Heart left ventricle (tissue), 16 donors: ENCODE measurements around the gene NR2F1. TPM values are rescaled to one million over a fixed set of nuclear protein-coding genes. Genes with fewer than 3 reads are reported as not detected.

Experiments
- ATAC-seq, 4 donors: fragments of 200-7000 bp; cut with Tn5 transposase; one replicate each; pipeline ENCODE4 v1.9.1; 2020 to 2022; ENCODE audit warnings: moderate library complexity in 4 of 4, mild to moderate bottlenecking in 3 of 4, moderate number of reproducible peaks in 1 of 4
- DNase-seq, 5 donors: peaks; one replicate each; pipeline ENCODE4 v3.0.0-alpha.2; 2020
- H3K27ac ChIP-seq, 12 donors: fragments of 200-600 bp; sonication (generic) in 4 of 12; one replicate each; pipeline versions ENCODE4 v1.5.0 to v1.8.0; 2016 to 2022; ENCODE audit warnings: mild to moderate bottlenecking in 2 of 12
- H3K27me3 ChIP-seq, 9 donors: fragments of 200-600 bp; sonication (generic) in 2 of 9; one replicate each; pipeline versions ENCODE4 v1.5.1 to v1.8.0; 2016 to 2022; ENCODE audit warnings: mild to moderate bottlenecking in 3 of 9
- H3K36me3 ChIP-seq, 9 donors: fragments of 200-600 bp; sonication (generic) in 2 of 9; one replicate each; pipeline versions ENCODE4 v1.5.0 to v1.8.0; 2018 to 2022; ENCODE audit warnings: mild to moderate bottlenecking in 2 of 9
- H3K4me1 ChIP-seq, 12 donors: fragments of 200-600 bp; sonication (generic) in 4 of 12; one replicate each; pipeline versions ENCODE4 v1.5.0 to v1.8.0; 2016 to 2022; ENCODE audit warnings: mild to moderate bottlenecking in 3 of 12
- H3K4me3 ChIP-seq, 12 donors: fragments of 200-600 bp; sonication (generic) in 4 of 12; one replicate each; pipeline versions ENCODE4 v1.5.0 to v1.8.0; 2017 to 2022; ENCODE audit warnings: mild to moderate bottlenecking in 9 of 12, moderate library complexity in 4 of 12
- H3K9me3 ChIP-seq, 12 donors: fragments of 200-600 bp; sonication (generic) in 4 of 12; one replicate each; pipeline versions ENCODE4 v1.5.0 to v1.8.0; 2016 to 2022; ENCODE audit warnings: mild to moderate bottlenecking in 1 of 12
- POLR2A ChIP-seq, 2 donors: fragments of 450-650 bp; IDR thresholded peaks; one replicate each; pipeline ENCODE4 v1.6.1; 2017; ENCODE audit warnings: antibody characterized with exemption in 2 of 2, mild to moderate bottlenecking in 2 of 2, moderate library complexity in 2 of 2
- WGBS, 4 donors: extraction: QIAGEN DNeasy Blood & Tissue Kit in 2 of 4; methylation state at CpG; one replicate each; pipeline versions ENCODE4 v1.1.5 to v1.1.7; 2013 to 2018; 5-methylcytosine and 5-hydroxymethylcytosine counted together
- intact Hi-C, 10 donors: fragments of 100-400 bp; cut with DNase I; formaldehyde crosslinking; loops; one replicate each; pipeline versions ENCODE4 v1.11.1 to v1.14.2; 2022
- microRNA counts, 2 donors: library from miRNA; unstranded; fragments of <30 nt; microRNA quantifications; one replicate each; lab custom pipeline; 2016
- polyA plus RNA-seq, 2 donors: library from polyadenylated mRNA; stranded (reverse); fragments of 200-250 nt; gene quantifications; one replicate each; pipeline ENCODE4 v1.2.3, GENCODE V29; 2013
- total RNA-seq, 9 donors: library from RNA; depleted of rRNA in 2 of 9; stranded (reverse); fragments of >200 nt in 2 of 9; fragmentation: NEBNext Ultra II Directional in 3 of 9; extraction: Animal tissue kit (Norgen Biotek cat#: 25700) in 3 of 9; gene quantifications; one replicate each; pipeline versions ENCODE4 v1.1.0 to v1.2.4, GENCODE V29; 2016 to 2023
- TF ChIP-seq, protein P1 (sequence below), 12 donors: fragments of 200-600 bp; sonication (generic) in 4 of 12; IDR thresholded peaks; one replicate each; pipeline versions ENCODE4 v1.5.0 to v1.8.0; 2018 to 2022; ENCODE audit warnings: antibody characterized with exemption in 12 of 12, mild to moderate bottlenecking in 5 of 12
- donor health status: ischemic (EF 13 %, LVEDD 7.1; RV severe dilation, severe dysfunction).
- donor health status: healthy with polysubstance abuse.
- donor health status: DM: no; HTN: yes; CAD: no.
- donor health status: DM: no; HTN: no; CAD: no.
- donor health status: ischemic (EF 25% LVEDD 6.9; RV normal size, moderate dysfunction).
- donor health status: ischemic (EF 25% LVEDD 5.7; RV mildly dilated, moderate dysfunction).
- donor health status: healthy.
- donor health status: DM: yes; HTN: yes; CAD: no.
- donor health status: ischemic (EF 35%, LVEDD 5.7; RV mildly dilated, moderate dysfunction).
- donor health status: nonischemic (EF 11% LVEDD 7.7; RV severe dilation, severe dysfunction).
- donor health status: DM: yes; HTN: yes; CAD: no.
- donor health status: PGD.
- donor health status: ischemic (EF 29% LVEDD 5.4; RV normal size, mild dysfunction).
- donor health status: nonischemic (EF 23%, LVEDD 6.1; RV moderate dilation, normal function).

Gene NR2F1
- total and polyA plus RNA-seq, 11 donors = 0.37 to 13.5 (median 0.57) TPM; not detected in 3

DNA sequence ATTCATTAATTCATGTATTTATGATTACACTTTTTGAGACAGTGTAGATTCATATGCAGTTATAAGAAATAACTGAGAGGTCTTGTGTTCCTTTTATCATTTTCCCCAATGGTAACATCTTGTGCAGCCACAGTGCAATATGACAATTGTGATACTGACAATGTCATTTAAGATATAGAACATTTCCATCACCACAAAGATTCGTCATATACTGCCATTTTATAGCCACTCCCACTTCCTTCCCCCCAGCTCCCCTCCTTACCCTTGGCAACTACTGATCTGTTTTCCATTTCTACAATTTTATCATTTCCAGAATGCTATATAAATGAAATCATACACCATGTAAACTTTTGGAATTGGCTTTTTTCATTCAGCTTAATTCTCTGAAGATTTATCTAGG lies 53.8 kb downstream of the NR2F1 start:
- Histone ChIP-seq H3K9me3 (no peaks in the 10 kb centered on the region), H3K4me3 (no peak overlapping the region), H3K27ac (no peak overlapping the region), H3K4me1 (no peaks in the 10 kb centered on the region), H3K27me3 (no peaks in the 10 kb centered on the region), H3K36me3 (no peaks in the 10 kb centered on the region)
- ATAC-seq (no peak), DNase-seq (no peak)
- intact Hi-C loops = no loop called here
- TF ChIP-seq, protein P1, sequence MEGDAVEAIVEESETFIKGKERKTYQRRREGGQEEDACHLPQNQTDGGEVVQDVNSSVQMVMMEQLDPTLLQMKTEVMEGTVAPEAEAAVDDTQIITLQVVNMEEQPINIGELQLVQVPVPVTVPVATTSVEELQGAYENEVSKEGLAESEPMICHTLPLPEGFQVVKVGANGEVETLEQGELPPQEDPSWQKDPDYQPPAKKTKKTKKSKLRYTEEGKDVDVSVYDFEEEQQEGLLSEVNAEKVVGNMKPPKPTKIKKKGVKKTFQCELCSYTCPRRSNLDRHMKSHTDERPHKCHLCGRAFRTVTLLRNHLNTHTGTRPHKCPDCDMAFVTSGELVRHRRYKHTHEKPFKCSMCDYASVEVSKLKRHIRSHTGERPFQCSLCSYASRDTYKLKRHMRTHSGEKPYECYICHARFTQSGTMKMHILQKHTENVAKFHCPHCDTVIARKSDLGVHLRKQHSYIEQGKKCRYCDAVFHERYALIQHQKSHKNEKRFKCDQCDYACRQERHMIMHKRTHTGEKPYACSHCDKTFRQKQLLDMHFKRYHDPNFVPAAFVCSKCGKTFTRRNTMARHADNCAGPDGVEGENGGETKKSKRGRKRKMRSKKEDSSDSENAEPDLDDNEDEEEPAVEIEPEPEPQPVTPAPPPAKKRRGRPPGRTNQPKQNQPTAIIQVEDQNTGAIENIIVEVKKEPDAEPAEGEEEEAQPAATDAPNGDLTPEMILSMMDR (IDR thresholded peaks at IDR 0.05) = no peak
- no peak for TF ChIP-seq POLR2A (IDR thresholded peaks at IDR 0.05)
- WGBS, 4 donors = 65 to 88% (median 76%) methylated on average over 1 of the region's 1 CpG

- H3K9me3 ChIP-seq = no peaks in the 10 kb centered on the region
- DNase-seq (no peak), ATAC-seq (no peak)
- 72 to 83% (median 80%) methylated on average over 2 of the region's 2 CpGs for WGBS, 4 donors
- no peak overlapping the region for H3K27ac ChIP-seq
- no peak for TF ChIP-seq POLR2A (IDR thresholded peaks at IDR 0.05)
- TF ChIP-seq, protein P1 (IDR thresholded peaks at IDR 0.05) = no peak
- H3K4me1 ChIP-seq = no peaks in the 10 kb centered on the region
- no peaks in the 10 kb centered on the region for H3K27me3 ChIP-seq
- H3K36me3 ChIP-seq = no peaks in the 10 kb centered on the region
- intact Hi-C loops = no loop called here
- H3K4me3 ChIP-seq = no peak overlapping the region
These were observed 54.7 kb downstream of the NR2F1 start for GRCh38 chr5:93637697-93638096.

DNA sequence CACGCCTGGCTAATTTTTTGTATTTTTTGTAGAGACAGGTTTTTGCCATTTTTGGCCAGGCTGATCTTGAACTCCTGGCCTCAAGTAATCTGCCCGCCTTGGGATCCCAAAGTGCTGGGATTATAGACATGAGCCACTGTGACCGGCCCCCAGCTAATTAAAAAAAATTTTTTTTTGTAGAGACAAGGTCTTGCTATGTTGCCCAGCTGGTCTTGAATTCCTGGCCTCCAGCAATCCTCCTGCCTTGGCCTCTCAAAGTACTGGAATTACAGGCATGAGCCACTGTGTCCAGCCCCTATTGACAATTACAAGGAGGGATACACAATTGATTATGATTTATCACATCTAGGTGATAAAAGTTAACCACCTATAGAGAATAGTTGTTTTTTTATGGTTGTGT lies 59.5 kb downstream of the NR2F1 start:
- intact Hi-C loops = no loop called here
- no peaks in the 10 kb centered on the region for H3K4me1 ChIP-seq
- no peaks in the 10 kb centered on the region for H3K27me3 ChIP-seq
- TF ChIP-seq, protein P1 (IDR thresholded peaks at IDR 0.05) = no peak
- no peak for TF ChIP-seq POLR2A (IDR thresholded peaks at IDR 0.05)
- H3K36me3 ChIP-seq = no peaks in the 10 kb centered on the region
- ATAC-seq = no peak
- no peak for DNase-seq
- H3K9me3 ChIP-seq = no peaks in the 10 kb centered on the region
- H3K27ac ChIP-seq = no peak overlapping the region
- WGBS, 4 donors = 97 to 100% (median 98%) methylated on average over 3 of the region's 3 CpGs
- no peak overlapping the region for H3K4me3 ChIP-seq

MicroRNAs encoded within 50 kb of the gene (microRNA counts, 767-probe panel; counts per million panel counts)
- microRNA hsa-miR-2277-3p (lab: Ali Mortazavi, UCI) = 0 to 71.6 counts per million in 2 donors
- 0 to 71.6 counts per million in 2 donors for microRNA hsa-miR-2277-5p (lab: Ali Mortazavi, UCI)

Other genes with a start within 250 kb of the NR2F1 start
- 1 to 10 TPM in 2 of 9 donors, under 1 TPM in 4, not detected in 3; 0.17 to 4.5 (median 0.82) TPM for gene NR2F1-AS1, start 2.0 kb upstream of the NR2F1 start, total RNA-seq
- under 1 TPM; 0.24 to 0.57 TPM for gene NR2F1-AS1, start 2.0 kb upstream of the NR2F1 start, polyA plus RNA-seq
- under 1 TPM; 0.19 to 0.88 (median 0.25) TPM for gene POU5F2, start 158.4 kb downstream of the NR2F1 start, total RNA-seq
- gene POU5F2, start 158.4 kb downstream of the NR2F1 start, polyA plus RNA-seq = under 1 TPM; 0.03 to 0.27 TPM